22Rv1 (cell line): ENCODE measurements around the gene C3AR1.

ENCODE experiments used
- ZFX ChIP-seq: fragments of 450-650 bp; IDR thresholded peaks from 2 replicates; pipeline ENCODE4 v1.6.1; 2017; ENCODE audit warnings: antibody characterized with exemption, borderline replicate concordance
- TF ChIP-seq, protein P1 (sequence below): fragments of 450-650 bp; IDR thresholded peaks from 2 replicates; pipeline ENCODE4 v1.5.1; 2017; ENCODE audit warnings: mild to moderate bottlenecking

- TF ChIP-seq, protein P1, sequence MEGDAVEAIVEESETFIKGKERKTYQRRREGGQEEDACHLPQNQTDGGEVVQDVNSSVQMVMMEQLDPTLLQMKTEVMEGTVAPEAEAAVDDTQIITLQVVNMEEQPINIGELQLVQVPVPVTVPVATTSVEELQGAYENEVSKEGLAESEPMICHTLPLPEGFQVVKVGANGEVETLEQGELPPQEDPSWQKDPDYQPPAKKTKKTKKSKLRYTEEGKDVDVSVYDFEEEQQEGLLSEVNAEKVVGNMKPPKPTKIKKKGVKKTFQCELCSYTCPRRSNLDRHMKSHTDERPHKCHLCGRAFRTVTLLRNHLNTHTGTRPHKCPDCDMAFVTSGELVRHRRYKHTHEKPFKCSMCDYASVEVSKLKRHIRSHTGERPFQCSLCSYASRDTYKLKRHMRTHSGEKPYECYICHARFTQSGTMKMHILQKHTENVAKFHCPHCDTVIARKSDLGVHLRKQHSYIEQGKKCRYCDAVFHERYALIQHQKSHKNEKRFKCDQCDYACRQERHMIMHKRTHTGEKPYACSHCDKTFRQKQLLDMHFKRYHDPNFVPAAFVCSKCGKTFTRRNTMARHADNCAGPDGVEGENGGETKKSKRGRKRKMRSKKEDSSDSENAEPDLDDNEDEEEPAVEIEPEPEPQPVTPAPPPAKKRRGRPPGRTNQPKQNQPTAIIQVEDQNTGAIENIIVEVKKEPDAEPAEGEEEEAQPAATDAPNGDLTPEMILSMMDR, result no peak
- TF ChIP-seq ZFX, result no peak
Observed at GRCh38 chr12:8034802-8035201, 31.4 kb downstream of the C3AR1 start.
